DOHH2 (cell line): ENCODE measurements around the gene PPP2R2C.

Experiments used
- EZH2phosphoT487 ChIP-seq: fragments of 200-600 bp; sonication (generic); IDR thresholded peaks from 2 replicates; pipeline ENCODE4 v1.6.1; 2017; ENCODE audit warnings: borderline replicate concordance, mild to moderate bottlenecking, antibody characterized with exemption, low read length, moderate library complexity, mixed read lengths
- TF ChIP-seq, protein P1 (sequence below): fragments of 200-600 bp; sonication (generic); IDR thresholded peaks from one replicate; pipeline ENCODE4 v1.5.1; 2014; ENCODE audit warnings: antibody characterized with exemption, mild to moderate bottlenecking, low read depth, low read length; ENCODE audit not compliant: poor library complexity, severe bottlenecking

- TF ChIP-seq, protein P1, sequence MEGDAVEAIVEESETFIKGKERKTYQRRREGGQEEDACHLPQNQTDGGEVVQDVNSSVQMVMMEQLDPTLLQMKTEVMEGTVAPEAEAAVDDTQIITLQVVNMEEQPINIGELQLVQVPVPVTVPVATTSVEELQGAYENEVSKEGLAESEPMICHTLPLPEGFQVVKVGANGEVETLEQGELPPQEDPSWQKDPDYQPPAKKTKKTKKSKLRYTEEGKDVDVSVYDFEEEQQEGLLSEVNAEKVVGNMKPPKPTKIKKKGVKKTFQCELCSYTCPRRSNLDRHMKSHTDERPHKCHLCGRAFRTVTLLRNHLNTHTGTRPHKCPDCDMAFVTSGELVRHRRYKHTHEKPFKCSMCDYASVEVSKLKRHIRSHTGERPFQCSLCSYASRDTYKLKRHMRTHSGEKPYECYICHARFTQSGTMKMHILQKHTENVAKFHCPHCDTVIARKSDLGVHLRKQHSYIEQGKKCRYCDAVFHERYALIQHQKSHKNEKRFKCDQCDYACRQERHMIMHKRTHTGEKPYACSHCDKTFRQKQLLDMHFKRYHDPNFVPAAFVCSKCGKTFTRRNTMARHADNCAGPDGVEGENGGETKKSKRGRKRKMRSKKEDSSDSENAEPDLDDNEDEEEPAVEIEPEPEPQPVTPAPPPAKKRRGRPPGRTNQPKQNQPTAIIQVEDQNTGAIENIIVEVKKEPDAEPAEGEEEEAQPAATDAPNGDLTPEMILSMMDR, result no peak
- TF ChIP-seq EZH2phosphoT487, result no peak
These were observed 54.1 kb downstream of the PPP2R2C start for GRCh38 chr4:6418193-6418755.
